ENCODE measurements around the gene FXYD4. TPM values are rescaled to one million over a fixed set of nuclear protein-coding genes. Genes with fewer than 3 reads are reported as not detected.
"Not testable (repeated sequence)": the region's sequence is repeated elsewhere in the genome, so short reads cannot be mapped to it uniquely, and the experiment has no call there.

FXYD4 gene
- total RNA-seq, 1 experiment from 2014 or later: not detected

DNA sequence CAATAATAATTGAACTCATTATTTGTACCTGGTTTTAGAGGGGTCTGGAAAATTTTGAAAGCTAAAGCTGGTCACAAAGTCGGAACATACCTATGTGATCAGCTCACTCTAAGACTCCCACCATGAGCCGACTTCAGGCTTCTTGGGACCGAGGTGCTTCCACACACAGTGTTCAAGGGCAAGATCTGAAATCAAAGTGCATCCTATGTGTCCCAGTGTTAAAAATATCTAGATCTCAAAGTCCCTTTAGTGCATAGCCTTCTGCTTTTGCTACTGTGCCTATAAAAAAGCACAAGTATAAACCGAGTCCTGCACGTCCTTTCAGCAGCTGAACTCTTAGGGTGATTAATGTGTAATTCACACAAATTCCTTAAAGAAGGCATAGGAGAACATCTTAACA lies 43.5 kb upstream of the FXYD4 start:
- Histone ChIP-seq H3K36me3 (ENCODE audit: low read depth, low read length) (no peaks in the 10 kb centered on the region), H4K20me1 (ENCODE audit: low read length) (no peaks in the 10 kb centered on the region), H3K27me3 (ENCODE audit: low read length) (peaks cover 41% of the 10 kb centered on the region), H3K9me3 (ENCODE audit: low read length) (no peaks in the 10 kb centered on the region), H3K9me2 (replicated peaks; ENCODE audit: low read length) (no peaks in the 10 kb centered on the region; the same call in 1 of the 2 replicates), H2AFZ (ENCODE audit: low read length) (no peak overlapping the region), H3K4me2 (ENCODE audit: low read length) (no peak overlapping the region), H3K4me1 (ENCODE audit: insufficient read depth, low read length) (no peaks in the 10 kb centered on the region), H3K4me3 (ENCODE audit: low read length) (no peak overlapping the region), H3K27ac (ENCODE audit: low read length) (no peak overlapping the region), H3F3A (ENCODE audit: low read length, unreplicated experiment) (no peaks in the 10 kb centered on the region), H3K79me2 (ENCODE audit: low read length) (no peaks in the 10 kb centered on the region), H3K9ac (ENCODE audit: low read length) (no peak overlapping the region)
- DNase-seq (no peak), ATAC-seq (no peak)
- CTCF ChIA-PET: no interaction called here
- intact Hi-C loops (cut with micrococcal nuclease): no loop called here
- BruUV-seq (replicated peaks): no TSS peak
- POLR2A ChIA-PET (ENCODE audit: unreplicated experiment): no interaction called here
- TF ChIP-seq EZH2phosphoT487 (IDR thresholded peaks at IDR 0.05; ENCODE audit: borderline replicate concordance, low read length): no peak
- TF ChIP-seq, protein P1, sequence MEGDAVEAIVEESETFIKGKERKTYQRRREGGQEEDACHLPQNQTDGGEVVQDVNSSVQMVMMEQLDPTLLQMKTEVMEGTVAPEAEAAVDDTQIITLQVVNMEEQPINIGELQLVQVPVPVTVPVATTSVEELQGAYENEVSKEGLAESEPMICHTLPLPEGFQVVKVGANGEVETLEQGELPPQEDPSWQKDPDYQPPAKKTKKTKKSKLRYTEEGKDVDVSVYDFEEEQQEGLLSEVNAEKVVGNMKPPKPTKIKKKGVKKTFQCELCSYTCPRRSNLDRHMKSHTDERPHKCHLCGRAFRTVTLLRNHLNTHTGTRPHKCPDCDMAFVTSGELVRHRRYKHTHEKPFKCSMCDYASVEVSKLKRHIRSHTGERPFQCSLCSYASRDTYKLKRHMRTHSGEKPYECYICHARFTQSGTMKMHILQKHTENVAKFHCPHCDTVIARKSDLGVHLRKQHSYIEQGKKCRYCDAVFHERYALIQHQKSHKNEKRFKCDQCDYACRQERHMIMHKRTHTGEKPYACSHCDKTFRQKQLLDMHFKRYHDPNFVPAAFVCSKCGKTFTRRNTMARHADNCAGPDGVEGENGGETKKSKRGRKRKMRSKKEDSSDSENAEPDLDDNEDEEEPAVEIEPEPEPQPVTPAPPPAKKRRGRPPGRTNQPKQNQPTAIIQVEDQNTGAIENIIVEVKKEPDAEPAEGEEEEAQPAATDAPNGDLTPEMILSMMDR (conservative IDR thresholded peaks at IDR 0.05; ENCODE audit: low read depth, low read length): no peak
- TF ChIP-seq EZH2 (IDR thresholded peaks at IDR 0.05; ENCODE audit: low read length, unreplicated experiment): no peak

- H3K9ac ChIP-seq (ENCODE audit: low read length); BruUV-seq (replicated peaks); CTCF ChIA-PET; ATAC-seq; DNase-seq; H3K36me3 ChIP-seq (ENCODE audit: low read depth, low read length); POLR2A ChIA-PET (ENCODE audit: unreplicated experiment); intact Hi-C loops (cut with micrococcal nuclease); H4K20me1 ChIP-seq (ENCODE audit: low read length); H3K27ac ChIP-seq (ENCODE audit: low read length); H2AFZ ChIP-seq (ENCODE audit: low read length); H3K4me2 ChIP-seq (ENCODE audit: low read length); H3K4me3 ChIP-seq (ENCODE audit: low read length); H3F3A ChIP-seq (ENCODE audit: low read length, unreplicated experiment); H3K9me3 ChIP-seq (ENCODE audit: low read length); H3K79me2 ChIP-seq (ENCODE audit: low read length); H3K4me1 ChIP-seq (ENCODE audit: insufficient read depth, low read length); H3K9me2 ChIP-seq (replicated peaks; ENCODE audit: low read length): not testable (repeated sequence)
- H3K27me3 ChIP-seq (ENCODE audit: low read length): peaks cover 41% of the 10 kb centered on the region
Measured at GRCh38 chr10:43328810-43329209, 42.6 kb upstream of the FXYD4 start.

GRCh38 chr10:43329246-43329885 lies 42.1 kb upstream of the FXYD4 start:
- H2AFZ ChIP-seq (ENCODE audit: low read length); H3K4me1 ChIP-seq (ENCODE audit: insufficient read depth, low read length); BruUV-seq (replicated peaks); ATAC-seq; H3K4me2 ChIP-seq (ENCODE audit: low read length); H3K4me3 ChIP-seq (ENCODE audit: low read length); H3K79me2 ChIP-seq (ENCODE audit: low read length); H4K20me1 ChIP-seq (ENCODE audit: low read length); H3F3A ChIP-seq (ENCODE audit: low read length, unreplicated experiment); H3K9ac ChIP-seq (ENCODE audit: low read length); H3K27ac ChIP-seq (ENCODE audit: low read length); intact Hi-C loops (cut with micrococcal nuclease); DNase-seq; CTCF ChIA-PET; H3K9me3 ChIP-seq (ENCODE audit: low read length); H3K9me2 ChIP-seq (replicated peaks; ENCODE audit: low read length); H3K36me3 ChIP-seq (ENCODE audit: low read depth, low read length); POLR2A ChIA-PET (ENCODE audit: unreplicated experiment): not testable (repeated sequence)
- peaks cover 41% of the 10 kb centered on the region for H3K27me3 ChIP-seq (ENCODE audit: low read length)

GRCh38 chr10:43330049-43330823 lies 41.2 kb upstream of the FXYD4 start:
- CTCF ChIA-PET; H3K9me2 ChIP-seq (replicated peaks; ENCODE audit: low read length); BruUV-seq (replicated peaks); H3F3A ChIP-seq (ENCODE audit: low read length, unreplicated experiment); H3K9me3 ChIP-seq (ENCODE audit: low read length); H3K9ac ChIP-seq (ENCODE audit: low read length); H3K79me2 ChIP-seq (ENCODE audit: low read length); H3K4me3 ChIP-seq (ENCODE audit: low read length); ATAC-seq; DNase-seq; H3K27ac ChIP-seq (ENCODE audit: low read length); intact Hi-C loops (cut with micrococcal nuclease); POLR2A ChIA-PET (ENCODE audit: unreplicated experiment); H3K36me3 ChIP-seq (ENCODE audit: low read depth, low read length); H4K20me1 ChIP-seq (ENCODE audit: low read length); H2AFZ ChIP-seq (ENCODE audit: low read length); H3K4me2 ChIP-seq (ENCODE audit: low read length); H3K4me1 ChIP-seq (ENCODE audit: insufficient read depth, low read length): not testable (repeated sequence)
- H3K27me3 ChIP-seq (ENCODE audit: low read length): peaks cover 41% of the 10 kb centered on the region

GRCh38 chr10:43330824-43331127 lies 40.7 kb upstream of the FXYD4 start:
- H3K79me2 ChIP-seq (ENCODE audit: low read length): not testable (repeated sequence)

More at GRCh38 chr10:43330824-43331127, 40.7 kb upstream of the FXYD4 start:
- POLR2A ChIA-PET (ENCODE audit: unreplicated experiment); H3K36me3 ChIP-seq (ENCODE audit: low read depth, low read length); DNase-seq; H3K27ac ChIP-seq (ENCODE audit: low read length); H3K9me2 ChIP-seq (replicated peaks; ENCODE audit: low read length); ATAC-seq; H3K4me2 ChIP-seq (ENCODE audit: low read length); CTCF ChIA-PET; H3K4me3 ChIP-seq (ENCODE audit: low read length); intact Hi-C loops (cut with micrococcal nuclease); H3K9ac ChIP-seq (ENCODE audit: low read length); H2AFZ ChIP-seq (ENCODE audit: low read length); BruUV-seq (replicated peaks); H3F3A ChIP-seq (ENCODE audit: low read length, unreplicated experiment); H4K20me1 ChIP-seq (ENCODE audit: low read length); H3K4me1 ChIP-seq (ENCODE audit: insufficient read depth, low read length); H3K9me3 ChIP-seq (ENCODE audit: low read length): not testable (repeated sequence)
- H3K27me3 ChIP-seq (ENCODE audit: low read length): peaks cover 39% of the 10 kb centered on the region
